ENCODE data around the gene PRKAR2B. TPM values are rescaled to one million over a fixed set of nuclear protein-coding genes. Genes with fewer than 3 reads are reported as not detected.

Gene PRKAR2B
- total RNA-seq, 2 donors from 2014 or later = 10.6 to 44.2 TPM

GRCh38 chr7:107203607-107204006 is 159.1 kb downstream of the PRKAR2B start:
- Histone ChIP-seq H3K27ac (no peak overlapping the region), H3K36me3 (replicated peaks in 1 of 2; ENCODE audit: insufficient read depth in 1 of 2, low read depth in 2 of 2) (peaks cover 0 to 18% of the 10 kb centered on the region in 2 donors)
- TF ChIP-seq, protein P1, sequence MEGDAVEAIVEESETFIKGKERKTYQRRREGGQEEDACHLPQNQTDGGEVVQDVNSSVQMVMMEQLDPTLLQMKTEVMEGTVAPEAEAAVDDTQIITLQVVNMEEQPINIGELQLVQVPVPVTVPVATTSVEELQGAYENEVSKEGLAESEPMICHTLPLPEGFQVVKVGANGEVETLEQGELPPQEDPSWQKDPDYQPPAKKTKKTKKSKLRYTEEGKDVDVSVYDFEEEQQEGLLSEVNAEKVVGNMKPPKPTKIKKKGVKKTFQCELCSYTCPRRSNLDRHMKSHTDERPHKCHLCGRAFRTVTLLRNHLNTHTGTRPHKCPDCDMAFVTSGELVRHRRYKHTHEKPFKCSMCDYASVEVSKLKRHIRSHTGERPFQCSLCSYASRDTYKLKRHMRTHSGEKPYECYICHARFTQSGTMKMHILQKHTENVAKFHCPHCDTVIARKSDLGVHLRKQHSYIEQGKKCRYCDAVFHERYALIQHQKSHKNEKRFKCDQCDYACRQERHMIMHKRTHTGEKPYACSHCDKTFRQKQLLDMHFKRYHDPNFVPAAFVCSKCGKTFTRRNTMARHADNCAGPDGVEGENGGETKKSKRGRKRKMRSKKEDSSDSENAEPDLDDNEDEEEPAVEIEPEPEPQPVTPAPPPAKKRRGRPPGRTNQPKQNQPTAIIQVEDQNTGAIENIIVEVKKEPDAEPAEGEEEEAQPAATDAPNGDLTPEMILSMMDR (IDR thresholded peaks at IDR 0.05) = no peak
- no peak for TF ChIP-seq POLR2A (IDR thresholded peaks at IDR 0.05)

DNA sequence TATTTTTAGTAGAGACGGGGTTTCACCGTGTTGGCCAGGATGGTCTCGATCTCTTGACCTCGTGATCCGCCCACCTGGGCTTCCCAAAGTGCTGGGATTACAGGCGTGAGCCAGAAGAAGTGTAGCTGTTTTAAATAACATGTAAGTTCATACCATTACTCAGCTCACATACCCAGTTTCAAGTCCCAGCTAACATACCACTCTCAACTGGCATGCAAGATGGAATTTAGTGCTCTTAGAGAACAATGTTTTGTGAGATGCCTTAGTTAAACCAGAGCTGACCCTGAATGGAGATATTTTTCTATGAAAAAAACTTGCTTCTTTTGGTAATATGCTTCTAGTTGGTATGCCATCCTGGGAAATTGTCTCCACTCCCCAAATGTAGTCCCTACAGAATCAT is 161.6 kb downstream of the PRKAR2B start:
- ATAC-seq (no peak), DNase-seq (no peak)
- no peaks in the 10 kb centered on the region for H3K27me3 ChIP-seq
- H3K36me3 ChIP-seq (replicated peaks in 1 of 2; ENCODE audit: insufficient read depth in 1 of 2, low read depth in 2 of 2) = peaks cover 0 to 13% of the 10 kb centered on the region in 2 donors
- intact Hi-C loops (cut with DNase I) = no loop called here
- no peaks in the 10 kb centered on the region for H3K9me3 ChIP-seq
- 100% methylated on average over 6 of the region's 6 CpGs for WGBS, 2 donors
- TF ChIP-seq, protein P1 (IDR thresholded peaks at IDR 0.05) = no peak
- TF ChIP-seq POLR2A (IDR thresholded peaks at IDR 0.05) = no peak
- H3K4me1 ChIP-seq = peaks cover 3% of the 10 kb centered on the region
- no peak overlapping the region for H3K27ac ChIP-seq
- no peak overlapping the region for H3K4me3 ChIP-seq

More at GRCh38 chr7:107203607-107204006, 159.1 kb downstream of the PRKAR2B start:
- DNase-seq = no peak
- peaks cover 21% of the 10 kb centered on the region for H3K4me1 ChIP-seq
- no peaks in the 10 kb centered on the region for H3K27me3 ChIP-seq
- H3K4me3 ChIP-seq = no peak overlapping the region
- H3K9me3 ChIP-seq = no peaks in the 10 kb centered on the region
- intact Hi-C loops (cut with DNase I) = no loop called here
- ATAC-seq = no peak
- 90% methylated on average over 7 of the region's 7 CpGs for WGBS, 2 donors

GRCh38 chr7:107206706-107207105 is 162.2 kb downstream of the PRKAR2B start:
- H3K27ac ChIP-seq = no peak overlapping the region
- peaks cover 0 to 10% of the 10 kb centered on the region in 2 donors for H3K36me3 ChIP-seq (replicated peaks in 1 of 2; ENCODE audit: insufficient read depth in 1 of 2, low read depth in 2 of 2)
- DNase-seq (no peak), ATAC-seq (no peak)
- 34 to 56% methylated on average over 3 of the region's 3 CpGs for WGBS, 2 donors
- no peak overlapping the region for H3K4me3 ChIP-seq
- no peak for TF ChIP-seq POLR2A (IDR thresholded peaks at IDR 0.05)
- TF ChIP-seq, protein P1 (IDR thresholded peaks at IDR 0.05) = no peak
- H3K9me3 ChIP-seq = no peaks in the 10 kb centered on the region
- no peaks in the 10 kb centered on the region for H3K27me3 ChIP-seq
- intact Hi-C loops (cut with DNase I) = no loop called here
- H3K4me1 ChIP-seq = peaks cover 2% of the 10 kb centered on the region

- 93 to 94% methylated on average over 5 of the region's 5 CpGs for WGBS, 2 donors
- H3K27me3 ChIP-seq = no peaks in the 10 kb centered on the region
- H3K36me3 ChIP-seq (replicated peaks in 1 of 2; ENCODE audit: insufficient read depth in 1 of 2, low read depth in 2 of 2) = peaks cover 0 to 10% of the 10 kb centered on the region in 2 donors
- DNase-seq (no peak), ATAC-seq (no peak)
- no peak for TF ChIP-seq POLR2A (IDR thresholded peaks at IDR 0.05)
- TF ChIP-seq, protein P1 (IDR thresholded peaks at IDR 0.05) = no peak
- H3K27ac ChIP-seq = no peak overlapping the region
- intact Hi-C loops (cut with DNase I) = no loop called here
- H3K9me3 ChIP-seq = no peaks in the 10 kb centered on the region
- H3K4me3 ChIP-seq = no peak overlapping the region
- no peaks in the 10 kb centered on the region for H3K4me1 ChIP-seq
Observed at GRCh38 chr7:107207459-107207858, 163.0 kb downstream of the PRKAR2B start.

GRCh38 chr7:107208024-107208521 is 163.6 kb downstream of the PRKAR2B start:
- no peaks in the 10 kb centered on the region for H3K27me3 ChIP-seq
- peaks cover 0 to 10% of the 10 kb centered on the region in 2 donors for H3K36me3 ChIP-seq (replicated peaks in 1 of 2; ENCODE audit: insufficient read depth in 1 of 2, low read depth in 2 of 2)
- WGBS, 2 donors = 70 to 73% methylated on average over 3 of the region's 3 CpGs
- H3K9me3 ChIP-seq = no peaks in the 10 kb centered on the region
- intact Hi-C loops (cut with DNase I) = no loop called here
- ATAC-seq (no peak), DNase-seq (no peak)
- H3K27ac ChIP-seq = no peak overlapping the region
- no peak overlapping the region for H3K4me3 ChIP-seq
- TF ChIP-seq, protein P1 (IDR thresholded peaks at IDR 0.05) = no peak
- no peak for TF ChIP-seq POLR2A (IDR thresholded peaks at IDR 0.05)
- H3K4me1 ChIP-seq = no peaks in the 10 kb centered on the region

All from body of pancreas (tissue), 4 donors.